Measurements from ENCODE around the gene DOCK1.

Gene DOCK1

DNA sequence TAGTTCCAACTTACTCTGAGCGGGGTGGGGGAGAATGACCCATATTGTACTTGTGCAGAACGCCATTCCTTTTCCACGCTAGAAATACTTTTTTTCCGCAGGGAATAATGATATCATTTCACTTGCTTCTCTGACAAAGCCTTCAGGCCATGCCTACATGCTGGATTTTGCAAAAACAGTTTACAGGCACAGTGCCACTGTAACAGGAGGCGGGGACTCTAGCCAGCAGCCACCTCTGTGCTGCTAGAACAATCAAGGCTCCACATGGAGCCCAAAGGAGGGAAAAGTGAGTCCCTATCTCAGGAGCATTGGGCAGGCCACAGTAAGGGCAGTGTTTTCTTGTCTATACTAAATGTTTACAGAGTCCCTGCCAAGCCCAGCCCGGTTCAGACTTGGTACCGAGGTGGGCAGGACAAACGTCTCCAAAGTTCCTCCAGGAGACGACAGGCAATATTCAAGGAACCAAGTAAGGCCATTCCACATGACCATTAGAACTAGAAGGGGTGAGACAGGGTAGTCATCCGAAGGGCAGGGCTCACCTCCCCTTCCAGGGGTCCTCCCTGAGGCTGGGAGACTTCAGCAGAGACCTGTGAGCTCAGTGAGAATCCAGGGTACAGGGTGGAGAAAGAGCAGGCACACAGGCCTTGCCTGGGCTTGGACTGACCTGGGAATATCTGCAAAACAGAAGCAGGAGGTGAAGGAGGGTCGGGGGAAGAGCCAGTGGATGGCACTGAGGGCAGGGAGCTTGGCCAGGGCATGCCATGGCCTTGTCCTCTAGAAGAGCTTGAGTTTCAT is 553.0 kb downstream of the DOCK1 start:
- no peak for DNase-seq
- intact Hi-C loops (cut with DNase I) = no loop called here

DNA sequence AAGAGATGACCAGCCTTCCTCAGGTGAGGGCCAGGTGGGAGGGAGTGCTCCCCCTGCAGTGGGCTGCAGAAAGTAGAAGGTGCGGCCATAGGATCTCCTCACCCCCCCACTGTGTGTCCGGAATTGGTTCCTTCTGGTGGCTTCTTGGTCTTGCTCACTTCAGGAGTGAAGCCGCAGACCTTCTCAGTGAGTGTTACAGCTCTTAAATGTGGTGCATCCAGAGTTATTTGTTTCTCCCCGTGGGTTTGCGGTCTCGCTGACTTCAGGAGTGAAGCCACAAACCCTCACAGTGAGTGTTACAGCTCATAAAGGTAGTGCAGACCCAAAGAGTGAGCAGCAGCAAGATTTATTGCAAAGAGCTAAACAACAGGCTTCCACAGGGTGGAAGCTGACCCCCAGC is 553.6 kb downstream of the DOCK1 start:
- intact Hi-C loops (cut with DNase I) = no loop called here

DNA sequence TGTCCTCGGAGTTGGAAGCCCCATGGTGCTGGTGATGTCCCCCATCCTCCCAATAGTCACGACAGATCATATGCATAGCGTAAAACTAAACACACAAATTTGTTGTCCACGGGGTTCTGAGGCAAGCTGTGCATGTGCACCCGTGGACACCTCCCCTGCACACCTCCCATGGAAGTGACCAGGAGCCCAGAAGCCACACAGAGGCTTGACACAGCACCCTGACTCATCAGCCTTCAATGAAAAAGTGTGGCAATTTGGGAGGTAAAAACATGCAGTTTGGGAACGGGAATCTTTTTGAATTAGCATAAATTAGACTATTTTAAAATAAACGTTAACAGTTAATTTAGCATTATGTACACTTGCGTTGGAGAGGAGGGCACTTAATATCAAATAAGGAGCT is 554.7 kb downstream of the DOCK1 start:
- intact Hi-C loops (cut with DNase I) = no loop called here
- no peak for DNase-seq

More for the DNA sequence above, 553.6 kb downstream of the DOCK1 start:
- no peak for DNase-seq

DNA sequence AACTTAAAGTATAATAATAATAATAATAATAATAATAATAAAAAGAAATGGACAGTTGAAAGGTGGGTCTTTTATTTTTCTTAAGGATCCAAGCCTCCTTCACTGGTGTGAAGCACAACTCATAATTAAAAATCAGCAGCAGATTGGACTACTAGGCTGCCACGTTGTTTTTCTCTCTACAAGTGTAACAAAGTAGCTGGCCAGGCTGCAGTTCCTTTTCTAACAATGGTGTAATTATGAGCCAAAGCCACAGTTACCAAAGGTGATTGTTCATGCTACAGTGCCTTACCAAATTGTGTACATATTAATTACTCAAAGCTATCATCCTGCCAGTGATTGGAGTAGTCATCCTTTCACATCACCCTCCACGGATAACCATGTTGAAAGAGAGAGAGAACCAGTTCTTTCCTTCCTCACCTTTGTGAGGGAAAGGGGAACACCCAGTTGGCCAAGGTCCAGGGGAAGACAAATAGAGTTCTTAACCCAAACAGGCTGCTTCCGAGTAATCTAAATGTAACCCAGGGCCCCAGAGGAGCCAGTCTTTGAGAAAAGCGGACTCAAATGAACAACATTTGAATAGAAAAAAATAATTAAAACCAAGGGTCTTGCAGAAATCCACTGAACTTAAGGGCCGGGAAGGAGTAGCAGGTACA is 557.5 kb downstream of the DOCK1 start:
- intact Hi-C loops (cut with DNase I) = no loop called here
- DNase-seq = no peak

DNA sequence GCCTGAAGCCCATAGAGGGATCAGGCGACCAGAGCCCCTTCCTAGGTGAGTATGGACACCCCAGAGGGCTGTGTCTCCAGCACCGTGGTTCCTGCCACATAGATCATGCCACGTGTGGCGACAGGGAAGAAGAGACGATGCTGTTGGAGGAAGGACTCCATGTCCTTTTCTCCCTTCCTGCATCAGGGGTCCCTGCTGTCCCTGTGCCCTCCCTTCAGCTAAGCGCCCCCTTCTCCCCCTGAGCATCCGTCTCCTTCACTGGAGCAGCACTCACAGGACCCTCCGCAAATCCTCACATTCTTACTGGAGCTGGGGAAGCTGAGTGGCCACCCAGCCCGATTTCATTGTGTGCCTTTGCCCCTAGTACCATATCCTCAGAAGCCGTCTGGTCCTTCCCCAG is 558.3 kb downstream of the DOCK1 start:
- intact Hi-C loops (cut with DNase I) = no loop called here
- DNase-seq = no peak

DNA sequence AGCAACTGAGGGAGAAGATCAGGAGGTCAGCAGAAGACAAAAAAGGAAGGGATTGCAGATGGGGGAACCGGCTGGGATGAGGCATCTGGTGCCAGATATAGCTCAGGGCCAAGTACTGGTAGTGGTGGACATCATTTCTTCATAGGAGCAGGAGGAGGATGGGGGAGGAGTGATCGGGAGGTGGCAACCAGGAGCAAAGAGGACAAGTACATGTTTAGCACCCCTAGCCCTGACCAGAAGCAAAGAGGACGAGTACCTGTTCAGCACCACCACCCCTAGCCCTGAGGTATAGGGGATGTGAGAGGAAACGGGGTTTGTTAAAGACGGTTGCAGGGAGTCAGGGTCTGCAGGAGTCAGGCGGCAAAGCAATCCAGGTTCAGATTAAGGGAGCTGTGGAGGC is 559.3 kb downstream of the DOCK1 start:
- no peak for DNase-seq
- intact Hi-C loops (cut with DNase I) = no loop called here

DNA sequence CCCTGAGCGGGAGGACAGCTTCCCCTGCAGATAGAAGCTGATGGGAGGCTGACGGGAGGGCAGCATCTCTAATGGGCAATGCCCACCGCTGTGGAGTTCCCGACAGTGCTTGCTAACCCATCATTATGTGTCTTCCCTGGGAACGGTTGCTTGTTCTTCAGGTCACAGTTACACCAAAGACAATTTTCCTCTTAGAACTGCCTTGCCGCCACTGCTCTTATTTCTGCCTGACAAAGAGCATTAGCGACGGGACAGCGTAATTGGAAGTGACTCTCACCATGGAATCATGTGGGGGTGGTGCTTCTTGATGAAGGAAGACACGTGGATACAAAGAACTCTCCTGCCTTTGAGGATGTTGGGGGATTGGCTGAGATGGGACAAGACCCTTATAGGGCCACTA is 562.6 kb downstream of the DOCK1 start:
- intact Hi-C loops (cut with DNase I) = no loop called here
- DNase-seq = no peak

DNA sequence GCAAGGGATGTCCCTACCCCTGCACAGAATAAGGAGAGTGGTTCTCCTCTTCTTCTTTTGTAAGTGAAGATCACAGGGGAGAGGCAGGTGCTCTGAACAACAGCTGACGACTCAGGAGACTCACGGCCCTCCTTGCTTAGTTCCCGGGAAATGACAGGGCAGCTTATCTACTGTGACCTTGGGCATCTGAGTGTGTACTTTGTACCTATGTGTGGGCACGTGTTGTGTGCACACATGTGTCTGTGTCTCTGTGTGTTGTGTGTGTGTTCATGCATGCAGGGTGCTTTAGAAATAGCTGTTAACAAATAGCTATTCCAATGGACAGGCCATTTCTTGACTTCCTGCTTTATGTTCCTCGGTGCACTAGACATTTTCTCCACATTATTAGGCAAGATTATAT is 563.4 kb downstream of the DOCK1 start:
- DNase-seq = no peak
- intact Hi-C loops (cut with DNase I) = no loop called here

DNA sequence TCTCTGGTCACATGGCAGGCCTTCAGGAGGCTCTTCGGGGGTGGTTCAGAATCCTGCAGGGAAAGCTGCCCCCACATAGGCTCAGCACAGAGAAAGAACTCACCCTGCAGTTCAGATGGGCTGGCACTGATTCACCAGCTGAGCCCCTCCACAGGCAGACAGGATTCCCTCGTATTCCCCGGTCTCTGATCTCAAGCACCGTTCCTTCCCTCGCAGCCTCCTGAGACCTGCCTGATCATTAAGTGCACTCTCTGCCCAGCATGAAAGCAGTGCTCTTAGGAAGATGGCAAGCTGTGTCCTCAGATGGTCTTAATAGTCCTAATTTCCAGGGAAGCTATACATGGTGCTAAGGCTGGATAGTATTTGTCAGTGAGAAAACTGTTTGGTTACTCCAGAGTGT is 565.7 kb downstream of the DOCK1 start:
- no peak for DNase-seq
- intact Hi-C loops (cut with DNase I) = no loop called here

DNA sequence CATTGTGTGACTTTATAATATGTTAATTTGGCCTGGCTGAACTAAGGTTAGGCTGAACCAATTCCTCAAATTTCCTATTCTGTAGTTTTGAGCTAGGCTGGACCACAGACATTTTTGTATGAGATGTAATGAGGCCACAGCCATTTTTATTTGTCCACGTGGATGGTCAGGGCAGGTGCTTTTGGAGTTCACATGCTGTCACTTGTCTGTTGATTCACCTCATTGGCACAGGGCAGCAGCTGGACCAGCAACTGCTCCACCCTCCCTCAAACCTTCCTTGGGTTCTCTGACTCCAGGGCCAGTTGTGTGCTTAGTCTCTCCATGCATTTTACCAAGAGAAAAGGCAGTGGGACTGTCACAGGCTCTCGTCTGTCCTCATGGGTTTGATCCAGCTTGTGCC is 567.7 kb downstream of the DOCK1 start:
- intact Hi-C loops (cut with DNase I) = no loop called here
- no peak for DNase-seq

DNA sequence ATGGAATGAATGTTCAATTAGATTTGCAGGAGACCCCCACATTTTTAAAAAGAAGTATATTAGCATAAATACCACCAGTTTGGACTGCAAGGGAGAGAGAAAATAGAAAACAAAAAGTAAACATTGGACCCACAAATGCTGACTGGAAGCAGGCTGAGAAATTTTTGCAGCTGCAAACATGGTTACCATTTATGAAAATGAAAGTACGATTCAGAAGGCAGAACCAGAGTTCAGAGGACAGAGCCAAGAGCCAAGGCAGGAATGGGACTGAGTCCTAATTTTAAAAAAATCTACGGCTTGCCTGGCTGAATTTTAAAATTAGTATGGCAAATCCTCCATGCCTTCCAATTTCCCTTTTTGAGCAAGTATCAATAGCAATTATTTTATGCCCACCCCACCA is 569.3 kb downstream of the DOCK1 start:
- intact Hi-C loops (cut with DNase I) = no loop called here
- DNase-seq = no peak

DNA sequence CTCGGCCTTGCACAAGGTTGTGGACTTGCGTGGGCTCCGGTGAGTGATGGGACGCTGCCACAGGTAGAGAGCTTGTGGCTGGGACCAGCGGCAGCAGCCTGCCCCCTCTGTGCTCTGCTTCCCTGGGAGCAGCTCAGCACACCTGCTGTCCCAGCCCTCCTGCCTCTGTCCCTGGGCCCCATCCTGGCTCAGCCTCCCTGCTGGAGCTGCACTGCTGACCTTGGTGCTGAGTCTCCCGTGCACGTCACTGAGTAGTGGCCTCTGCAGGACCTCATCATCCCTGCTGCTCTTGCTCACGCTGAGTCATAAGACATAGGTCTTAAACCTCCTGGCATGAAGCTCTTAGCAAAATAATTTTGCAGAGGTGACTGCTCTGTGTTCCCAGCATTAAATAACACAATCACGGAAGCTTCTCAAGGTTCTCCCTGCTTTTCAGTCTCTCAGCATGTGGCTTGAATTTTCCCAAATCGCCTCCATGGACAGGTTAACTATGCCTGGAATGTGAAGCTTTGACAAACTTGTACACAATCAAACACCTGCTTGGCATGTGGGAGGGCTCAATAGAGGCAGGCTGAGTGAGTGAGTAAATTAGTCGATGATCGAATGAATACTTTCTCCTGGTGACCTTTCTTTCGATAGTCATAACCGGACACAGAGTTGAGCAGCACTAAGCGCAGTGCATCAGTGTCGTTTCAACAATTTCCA is 580.1 kb downstream of the DOCK1 start:
- DNase-seq = no peak
- intact Hi-C loops (cut with DNase I) = no loop called here

DNA sequence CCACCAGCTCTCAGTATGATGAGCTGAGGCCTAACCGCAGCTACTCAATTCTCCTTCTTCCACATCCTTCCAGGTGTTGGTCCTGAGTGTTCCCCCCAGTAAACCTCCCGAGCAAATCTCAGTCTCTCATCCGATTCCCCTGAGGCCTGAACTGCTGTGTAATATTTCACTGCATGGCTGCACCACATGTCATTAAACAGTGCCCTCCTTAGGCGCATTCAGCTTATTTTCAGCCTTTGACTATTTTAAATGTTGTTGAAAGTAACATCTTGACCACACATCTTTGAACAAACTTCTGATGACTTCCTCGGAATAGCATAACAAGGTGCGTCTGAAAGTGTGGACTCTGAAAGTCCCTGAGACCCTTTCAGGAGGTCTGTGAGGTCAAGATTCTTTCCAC is 581.1 kb downstream of the DOCK1 start:
- intact Hi-C loops (cut with DNase I) = no loop called here
- DNase-seq = no peak

DNA sequence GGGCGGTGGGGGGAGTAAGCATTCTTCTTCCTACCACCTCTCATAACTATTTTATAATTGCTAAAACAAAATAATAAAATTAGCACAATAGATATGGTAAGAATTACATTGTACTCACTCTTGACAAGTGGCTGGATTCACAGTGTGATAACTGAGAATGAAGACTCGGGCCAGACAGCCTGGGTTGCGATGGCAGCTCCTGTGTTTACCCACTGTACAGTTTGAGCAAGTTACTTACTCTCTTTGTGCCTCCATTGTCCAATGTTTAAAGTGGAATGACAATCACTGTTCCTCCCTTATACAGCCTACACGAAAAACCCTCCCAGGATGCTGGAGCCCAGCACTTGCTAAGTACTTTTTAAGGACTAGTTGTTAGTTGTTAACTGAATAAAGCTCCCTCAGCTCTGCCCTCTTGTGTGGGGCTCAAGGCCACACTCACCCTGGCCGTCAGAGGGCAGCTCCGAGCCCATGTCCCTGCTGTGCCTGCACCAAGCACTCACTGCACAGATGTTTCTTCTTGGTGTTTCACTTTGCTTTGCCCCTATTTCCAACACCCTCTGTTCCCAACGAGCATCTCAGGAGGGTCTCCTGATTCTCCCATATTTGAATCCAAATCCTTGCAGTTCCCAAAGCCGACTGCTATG is 587.5 kb downstream of the DOCK1 start:
- intact Hi-C loops (cut with DNase I) = no loop called here

DNA sequence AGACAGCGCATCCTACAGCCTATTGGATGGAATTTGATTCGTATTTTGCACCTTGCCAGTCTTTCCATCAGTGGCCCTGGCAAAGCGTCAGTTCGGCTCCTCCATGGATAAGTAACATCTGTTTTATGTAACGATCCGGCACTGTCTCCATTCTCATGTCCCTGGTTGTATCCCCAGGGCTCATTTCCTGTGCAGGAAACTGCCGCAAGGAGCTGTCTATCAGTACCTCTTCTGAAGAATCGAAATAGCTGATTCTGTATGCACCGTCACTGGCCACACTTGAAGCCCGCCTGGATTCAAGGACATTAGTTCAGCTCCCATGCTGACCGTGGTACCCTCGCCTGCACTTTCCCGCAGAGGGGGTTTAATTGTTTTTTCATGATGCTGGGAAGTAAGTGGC is 590.8 kb downstream of the DOCK1 start:
- peak in 1 of 10 donors; percentile 35 for DNase-seq
- intact Hi-C loops (cut with DNase I) = no loop called here

More for the DNA sequence above, 587.5 kb downstream of the DOCK1 start:
- no peak for DNase-seq

DNA sequence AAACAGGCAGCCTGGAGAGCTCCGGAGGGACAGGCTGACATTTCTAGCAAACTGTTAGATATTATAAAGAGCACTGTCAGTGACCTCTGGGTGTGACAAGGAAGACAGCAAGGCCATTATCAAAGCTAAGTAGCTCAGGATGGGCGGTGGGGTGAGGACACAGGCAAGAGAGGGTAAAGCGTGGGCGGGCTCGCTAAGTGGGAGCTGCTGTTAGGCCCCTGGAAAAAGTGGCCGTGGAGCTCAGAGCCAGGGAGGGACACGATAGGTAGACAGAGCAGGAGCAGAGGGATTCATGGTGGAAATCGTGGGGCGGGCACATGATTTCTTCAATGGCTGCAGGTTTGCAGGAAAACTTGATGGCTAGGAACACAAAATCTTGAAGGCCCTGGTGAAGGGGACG is 592.5 kb downstream of the DOCK1 start:
- intact Hi-C loops (cut with DNase I) = no loop called here
- DNase-seq = peak in 1 of 10 donors; percentile 61

DNA sequence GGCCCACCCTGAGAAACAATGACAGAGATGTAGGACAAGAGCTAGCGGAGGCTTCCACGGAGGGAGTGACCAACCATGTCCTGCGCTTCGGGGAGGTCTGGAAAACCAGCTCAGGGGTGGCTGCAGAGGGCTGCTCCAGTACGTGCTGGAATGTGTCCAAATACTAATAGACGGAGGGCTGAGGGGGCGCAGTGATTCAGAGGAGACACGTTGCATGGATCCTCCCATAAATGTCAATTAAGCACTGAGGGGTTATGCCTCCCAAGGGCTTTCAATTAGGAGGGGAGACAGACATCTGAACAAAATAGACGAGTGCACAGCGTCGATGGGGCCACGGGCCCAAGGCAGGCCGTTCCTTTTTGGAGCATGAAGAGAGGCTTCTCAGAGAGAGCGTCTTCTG is 592.9 kb downstream of the DOCK1 start:
- intact Hi-C loops (cut with DNase I) = no loop called here
- peak in 1 of 10 donors; percentile 56 for DNase-seq

DNA sequence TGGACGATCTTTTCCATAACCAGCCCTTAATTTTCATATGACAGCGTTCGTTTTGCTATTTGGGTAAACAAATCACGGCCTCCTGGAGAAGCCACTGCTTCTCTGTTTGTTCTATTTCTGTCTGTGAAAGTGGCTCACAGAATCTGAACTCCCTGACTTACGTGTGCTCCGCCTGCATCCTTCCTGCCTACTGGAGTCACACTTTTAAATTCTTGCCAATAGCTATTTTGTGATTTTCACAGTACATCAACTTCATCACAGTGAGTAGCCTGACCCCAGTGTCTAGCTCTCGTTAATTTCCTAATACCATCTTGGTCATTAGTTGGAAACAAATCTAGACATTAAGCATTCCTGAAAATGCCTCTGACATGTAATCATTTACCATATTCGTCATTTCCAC is 594.9 kb downstream of the DOCK1 start:
- DNase-seq = no peak
- intact Hi-C loops (cut with DNase I) = no loop called here

All from posterior cingulate gyrus (tissue), 11 donors.